Measurements from ENCODE around the gene HOATZ.

Gene HOATZ

DNA sequence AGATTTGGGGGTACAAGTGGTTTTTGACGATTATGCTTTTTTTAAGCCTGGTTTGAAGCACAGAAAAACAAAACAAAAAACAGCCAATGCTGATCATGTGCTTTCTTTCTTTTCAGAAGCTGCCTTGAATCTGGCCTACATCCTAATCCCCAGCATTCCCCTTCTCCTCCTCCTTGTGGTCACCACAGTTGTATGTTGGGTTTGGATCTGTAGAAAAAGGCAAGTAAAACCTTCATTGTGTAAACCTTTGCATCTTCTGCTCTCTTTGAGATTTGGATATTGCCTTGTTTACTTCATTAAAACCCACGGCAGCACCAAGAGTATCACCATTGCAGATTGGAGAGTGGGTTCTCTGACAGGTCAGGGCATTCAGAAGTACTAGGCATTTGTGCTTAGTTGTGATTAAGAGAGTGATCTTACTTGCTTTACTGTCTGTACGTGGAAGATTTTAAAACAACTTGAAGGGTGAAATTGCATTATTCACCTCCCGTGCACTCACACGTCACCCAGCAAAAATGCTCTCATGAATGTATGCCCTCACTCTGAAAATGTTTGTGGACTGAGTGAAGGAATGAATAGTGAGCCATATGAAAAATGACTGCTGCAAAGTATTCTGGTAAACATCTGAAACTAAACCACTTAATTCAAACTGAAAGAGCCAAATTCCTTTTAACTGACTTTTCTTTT lies 43.0 kb downstream of the HOATZ start:
- TF ChIP-seq, protein P1, sequence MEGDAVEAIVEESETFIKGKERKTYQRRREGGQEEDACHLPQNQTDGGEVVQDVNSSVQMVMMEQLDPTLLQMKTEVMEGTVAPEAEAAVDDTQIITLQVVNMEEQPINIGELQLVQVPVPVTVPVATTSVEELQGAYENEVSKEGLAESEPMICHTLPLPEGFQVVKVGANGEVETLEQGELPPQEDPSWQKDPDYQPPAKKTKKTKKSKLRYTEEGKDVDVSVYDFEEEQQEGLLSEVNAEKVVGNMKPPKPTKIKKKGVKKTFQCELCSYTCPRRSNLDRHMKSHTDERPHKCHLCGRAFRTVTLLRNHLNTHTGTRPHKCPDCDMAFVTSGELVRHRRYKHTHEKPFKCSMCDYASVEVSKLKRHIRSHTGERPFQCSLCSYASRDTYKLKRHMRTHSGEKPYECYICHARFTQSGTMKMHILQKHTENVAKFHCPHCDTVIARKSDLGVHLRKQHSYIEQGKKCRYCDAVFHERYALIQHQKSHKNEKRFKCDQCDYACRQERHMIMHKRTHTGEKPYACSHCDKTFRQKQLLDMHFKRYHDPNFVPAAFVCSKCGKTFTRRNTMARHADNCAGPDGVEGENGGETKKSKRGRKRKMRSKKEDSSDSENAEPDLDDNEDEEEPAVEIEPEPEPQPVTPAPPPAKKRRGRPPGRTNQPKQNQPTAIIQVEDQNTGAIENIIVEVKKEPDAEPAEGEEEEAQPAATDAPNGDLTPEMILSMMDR (IDR thresholded peaks at IDR 0.05; ENCODE audit: insufficient read depth, missing control alignments): no peak
- no peak for FAIRE-seq
- DNase-seq (ENCODE audit: insufficient read length, low spot score): no peak

DNA sequence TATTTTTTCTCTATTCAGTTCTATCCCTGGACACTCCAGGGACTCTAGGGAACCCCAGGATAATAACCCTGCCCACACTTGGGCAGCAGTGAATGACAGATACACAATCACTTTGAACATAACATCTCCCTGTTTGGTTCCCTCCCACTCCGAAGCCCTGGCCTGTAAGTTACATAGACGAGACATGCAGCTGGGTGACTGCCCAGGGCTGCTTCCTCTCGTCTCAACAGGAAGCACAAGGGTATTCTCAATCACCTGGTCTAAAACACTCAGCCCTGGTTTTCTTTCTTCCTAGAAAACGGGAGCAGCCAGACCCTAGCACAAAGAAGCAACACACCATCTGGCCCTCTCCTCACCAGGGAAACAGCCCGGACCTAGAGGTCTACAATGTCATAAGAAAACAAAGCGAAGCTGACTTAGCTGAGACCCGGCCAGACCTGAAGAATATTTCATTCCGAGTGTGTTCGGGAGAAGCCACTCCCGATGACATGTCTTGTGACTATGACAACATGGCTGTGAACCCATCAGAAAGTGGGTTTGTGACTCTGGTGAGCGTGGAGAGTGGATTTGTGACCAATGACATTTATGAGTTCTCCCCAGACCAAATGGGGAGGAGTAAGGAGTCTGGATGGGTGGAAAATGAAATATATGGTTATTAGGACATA lies 45.4 kb downstream of the HOATZ start:
- FAIRE-seq: no peak
- TF ChIP-seq, protein P1 (IDR thresholded peaks at IDR 0.05; ENCODE audit: insufficient read depth, missing control alignments): no peak
- DNase-seq (ENCODE audit: insufficient read length, low spot score): no peak

DNA sequence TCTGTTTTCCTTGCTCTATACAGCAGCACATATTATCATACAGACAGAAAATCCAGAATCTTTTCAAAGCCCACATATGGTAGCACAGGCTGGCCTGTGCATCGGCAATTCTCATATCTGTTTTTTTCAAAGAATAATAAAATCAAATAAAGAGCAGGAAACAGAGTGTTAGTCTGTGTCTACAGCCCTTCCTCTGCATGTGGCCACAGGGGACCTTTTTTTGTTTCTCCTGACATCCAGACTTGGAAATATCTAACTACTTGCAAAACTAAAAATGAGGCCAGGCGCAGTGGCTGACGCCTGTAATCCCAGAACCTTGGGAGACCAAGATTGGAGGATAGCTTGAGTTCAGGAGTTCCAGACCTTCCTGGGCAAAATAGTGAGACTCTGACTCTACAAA lies 46.2 kb downstream of the HOATZ start:
- DNase-seq (ENCODE audit: insufficient read length, low spot score) (no peak), FAIRE-seq (no peak)
- TF ChIP-seq, protein P1 (IDR thresholded peaks at IDR 0.05; ENCODE audit: insufficient read depth, missing control alignments): no peak

DNA sequence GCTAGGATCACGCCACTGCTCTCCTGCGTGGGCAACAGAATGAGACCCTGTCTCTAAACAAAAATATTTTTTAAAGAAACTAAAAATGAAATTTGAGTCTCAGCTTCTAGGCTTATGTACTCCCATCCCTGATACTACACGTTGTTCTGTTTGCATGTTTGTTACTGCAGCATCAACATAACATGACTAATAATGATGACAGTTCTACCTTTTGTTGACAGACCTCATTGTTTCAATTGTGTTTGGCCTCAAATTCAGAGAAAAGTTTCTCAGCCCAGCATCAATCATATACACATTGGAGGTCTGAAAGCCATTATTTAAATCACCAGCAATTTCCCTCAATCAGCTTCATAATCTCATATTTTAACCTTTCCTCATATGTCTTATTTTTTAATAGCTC lies 46.7 kb downstream of the HOATZ start:
- TF ChIP-seq, protein P1 (IDR thresholded peaks at IDR 0.05; ENCODE audit: insufficient read depth, missing control alignments): no peak
- DNase-seq (ENCODE audit: insufficient read length, low spot score): no peak
- no peak for FAIRE-seq

DNA sequence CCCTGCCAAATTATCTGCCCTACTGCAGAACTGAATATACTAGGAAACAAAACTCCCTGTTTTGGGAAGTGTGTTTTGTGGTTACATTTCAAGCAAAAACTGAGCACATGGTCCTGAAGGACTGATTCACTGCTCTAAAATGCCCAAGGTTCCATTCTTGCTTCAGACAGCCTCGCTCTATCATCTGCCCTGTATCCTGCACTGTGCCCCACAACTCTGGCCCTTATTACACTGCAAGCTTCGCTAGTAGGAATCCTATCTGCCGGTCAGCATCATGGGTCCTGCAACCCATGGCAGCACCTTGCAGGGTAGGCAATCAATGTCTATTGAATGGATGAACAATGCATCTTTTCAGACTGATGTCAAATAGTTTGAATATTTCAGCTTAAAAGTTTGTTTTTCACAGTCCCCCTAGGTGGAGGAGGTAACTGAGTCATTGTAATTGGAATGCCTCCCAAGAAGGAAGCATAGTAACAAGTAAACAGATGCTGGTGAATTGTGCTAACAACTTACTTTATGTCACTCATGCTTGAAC lies 47.3 kb downstream of the HOATZ start:
- FAIRE-seq (no peak), DNase-seq (ENCODE audit: insufficient read length, low spot score) (no peak)
- TF ChIP-seq, protein P1 (IDR thresholded peaks at IDR 0.05; ENCODE audit: insufficient read depth, missing control alignments): no peak

DNA sequence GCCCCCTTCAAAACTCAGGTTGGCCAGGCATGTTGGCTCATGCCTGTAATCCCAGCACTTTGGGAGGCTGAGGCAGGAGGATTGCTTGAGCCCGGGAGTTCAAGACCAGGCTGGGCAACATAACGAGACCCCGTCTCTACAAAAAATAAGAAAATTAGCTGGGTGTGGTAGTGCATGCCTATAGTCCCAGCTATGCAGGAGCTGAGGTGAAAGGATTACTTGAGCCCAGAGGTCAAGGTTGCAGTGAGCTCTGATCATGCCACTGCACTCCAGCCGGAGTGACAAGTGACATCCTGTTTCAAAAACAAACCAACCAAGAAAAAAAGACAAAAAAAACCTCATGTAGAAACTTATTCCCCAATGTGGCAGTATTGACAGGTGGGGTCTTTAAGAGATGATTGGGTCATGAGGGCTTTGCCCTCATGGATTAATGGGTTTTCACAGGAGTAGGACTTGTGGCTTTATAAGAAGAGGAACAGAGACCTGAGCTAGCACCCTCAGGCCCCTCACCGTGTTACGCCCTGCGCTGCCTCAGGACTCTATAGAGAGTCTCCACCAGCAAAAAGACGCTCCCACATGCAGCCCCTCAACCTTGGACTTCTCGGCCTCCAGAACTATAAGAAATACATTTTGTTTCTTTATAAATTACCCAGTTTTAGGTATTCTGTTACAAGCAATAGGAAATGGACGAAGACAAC lies 48.3 kb downstream of the HOATZ start:
- DNase-seq (ENCODE audit: insufficient read length, low spot score): no peak
- TF ChIP-seq, protein P1 (IDR thresholded peaks at IDR 0.05; ENCODE audit: insufficient read depth, missing control alignments): no peak
- FAIRE-seq: no peak
